GM19043 (cell line): ENCODE measurements around the gene KLK4.

Experiments
- ATAC-seq: cut with Tn5 transposase; IDR thresholded peaks from one replicate; pipeline ENCODE4 v1.9.1; 2021; ENCODE audit warnings: low read depth; ENCODE audit not compliant: unreplicated experiment

KLK4 gene

GRCh38 chr19:50882188-50882587 lies 29.0 kb downstream of the KLK4 start:
- no peak for ATAC-seq

- ATAC-seq, result no peak
Observed at GRCh38 chr19:50880241-50880640, 31.0 kb downstream of the KLK4 start.

- no peak for ATAC-seq
Observed at GRCh38 chr19:50878851-50879250, 32.3 kb downstream of the KLK4 start.

- ATAC-seq, result no peak
Observed at GRCh38 chr19:50877338-50877737, 33.9 kb downstream of the KLK4 start.

GRCh38 chr19:50876456-50876855 lies 34.7 kb downstream of the KLK4 start:
- no peak for ATAC-seq

GRCh38 chr19:50875795-50876422 lies 35.3 kb downstream of the KLK4 start:
- no peak for ATAC-seq

GRCh38 chr19:50874211-50874610 lies 37.0 kb downstream of the KLK4 start:
- ATAC-seq, result no peak

- ATAC-seq, result no peak
Observed at GRCh38 chr19:50873056-50873455, 38.1 kb downstream of the KLK4 start, which contains the start of gene KLK2. Gene KLK2, plus strand, starts transcription at chr19:50873439. Its CDS starts 35 bp downstream, at chr19:50873474.

GRCh38 chr19:50870417-50871089 lies 40.6 kb downstream of the KLK4 start:
- no peak for ATAC-seq

GRCh38 chr19:50869479-50869878 lies 41.7 kb downstream of the KLK4 start:
- no peak for ATAC-seq

GRCh38 chr19:50861496-50862286 lies 49.5 kb downstream of the KLK4 start:
- no peak for ATAC-seq

GRCh38 chr19:50861010-50861409 lies 50.2 kb downstream of the KLK4 start:
- ATAC-seq, result no peak

- no peak for ATAC-seq
Observed at GRCh38 chr19:50859849-50860248, 51.3 kb downstream of the KLK4 start.

GRCh38 chr19:50858886-50859285 lies 52.3 kb downstream of the KLK4 start:
- no peak for ATAC-seq

- no peak for ATAC-seq
Observed at GRCh38 chr19:50857366-50857765, 53.8 kb downstream of the KLK4 start.
